ENCODE data around the gene WDR36.
"Not testable (repeated sequence)": the region's sequence is repeated elsewhere in the genome, so short reads cannot be mapped to it uniquely, and the experiment has no call there.

WDR36 gene

DNA sequence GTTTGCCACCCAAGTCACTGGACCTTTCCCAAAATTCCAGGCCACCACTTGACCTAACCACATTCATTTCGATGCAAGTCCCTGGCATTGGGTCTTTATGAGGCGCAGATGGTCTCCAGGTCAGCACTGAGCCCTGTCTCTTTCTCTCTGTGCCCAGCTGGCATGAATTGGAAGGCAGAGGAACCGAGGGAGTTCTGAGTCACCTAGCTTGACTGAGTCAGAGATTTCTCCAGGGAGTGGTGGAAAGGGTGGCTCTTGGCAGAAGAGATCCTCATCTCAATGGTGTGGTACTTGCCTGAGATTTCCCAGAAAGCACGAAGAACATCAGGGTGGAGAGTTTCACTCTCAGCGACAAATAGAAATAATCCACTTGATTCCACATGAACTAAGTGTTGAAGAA lies 43.8 kb downstream of the WDR36 start:
- H3K4me1 Mint-ChIP-seq (ENCODE audit: low read depth): no peaks in the 10 kb centered on the region
- no peaks in the 10 kb centered on the region for H3K9me3 Mint-ChIP-seq
- no peaks in the 10 kb centered on the region for H3K27me3 Mint-ChIP-seq (ENCODE audit: low read depth)
- H3K4me3 Mint-ChIP-seq: no peak overlapping the region
- H3K36me3 Mint-ChIP-seq (ENCODE audit: low read depth): no peaks in the 10 kb centered on the region
- no peak overlapping the region for H3K27ac Mint-ChIP-seq

- Mint-ChIP-seq H3K36me3 (ENCODE audit: low read depth) (no peaks in the 10 kb centered on the region), H3K9me3 (no peaks in the 10 kb centered on the region), H3K4me1 (ENCODE audit: low read depth) (no peaks in the 10 kb centered on the region), H3K27ac (no peak overlapping the region), H3K4me3 (no peak overlapping the region), H3K27me3 (ENCODE audit: low read depth) (no peaks in the 10 kb centered on the region)
Measured at GRCh38 chr5:111138096-111138495, 45.9 kb downstream of the WDR36 start.

DNA sequence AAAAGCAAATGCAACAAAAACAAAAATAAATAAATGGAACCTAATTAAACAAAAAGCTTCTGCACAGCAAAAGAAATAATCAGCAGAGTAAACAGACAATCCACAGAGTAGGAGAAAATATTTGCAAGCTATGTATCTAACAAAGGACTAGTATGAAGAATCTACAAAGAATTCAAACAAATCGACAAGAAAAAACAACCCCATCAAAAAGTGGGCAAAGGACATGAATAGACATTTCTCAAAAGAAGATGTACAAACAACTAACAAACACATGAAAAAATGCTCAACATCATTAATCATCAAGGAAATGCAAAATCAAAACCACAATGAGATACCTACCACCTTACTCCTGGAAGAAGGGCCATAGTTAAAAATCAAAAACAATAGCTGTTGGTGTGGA lies 49.3 kb downstream of the WDR36 start:
- H3K27ac Mint-ChIP-seq; H3K9me3 Mint-ChIP-seq; H3K4me1 Mint-ChIP-seq (ENCODE audit: low read depth); H3K4me3 Mint-ChIP-seq; H3K36me3 Mint-ChIP-seq (ENCODE audit: low read depth); H3K27me3 Mint-ChIP-seq (ENCODE audit: low read depth): not testable (repeated sequence)

DNA sequence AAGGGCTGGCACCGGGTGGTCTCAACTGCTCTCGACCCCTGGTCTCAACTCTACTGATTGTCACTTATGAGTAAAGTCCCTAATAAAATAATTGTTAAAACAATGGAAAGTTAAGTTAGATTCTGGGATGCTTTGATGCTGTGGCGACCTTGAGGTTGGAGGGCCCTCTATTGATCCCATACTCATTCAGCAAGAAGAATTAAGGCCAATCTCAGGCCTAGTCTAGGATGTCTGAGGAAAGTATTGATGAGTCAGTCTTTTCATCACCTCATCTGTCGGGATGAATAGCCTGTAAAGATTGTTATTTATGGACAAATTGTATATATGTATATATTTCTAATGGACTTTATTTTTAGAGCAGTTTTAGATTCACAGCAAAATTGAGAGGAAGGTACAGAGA lies 50.8 kb downstream of the WDR36 start:
- Mint-ChIP-seq H3K9me3 (no peaks in the 10 kb centered on the region), H3K27ac (no peak overlapping the region), H3K27me3 (ENCODE audit: low read depth) (peaks cover 3% of the 10 kb centered on the region), H3K4me1 (ENCODE audit: low read depth) (peaks cover 5% of the 10 kb centered on the region), H3K36me3 (ENCODE audit: low read depth) (no peaks in the 10 kb centered on the region), H3K4me3 (no peak overlapping the region)

- Mint-ChIP-seq H3K9me3 (no peaks in the 10 kb centered on the region), H3K4me3 (no peak overlapping the region), H3K27ac (no peak overlapping the region), H3K27me3 (ENCODE audit: low read depth) (peaks cover 3% of the 10 kb centered on the region), H3K4me1 (ENCODE audit: low read depth) (peaks cover 5% of the 10 kb centered on the region), H3K36me3 (ENCODE audit: low read depth) (no peaks in the 10 kb centered on the region)
Measured at GRCh38 chr5:111143910-111144309, 51.8 kb downstream of the WDR36 start.

GRCh38 chr5:111144352-111144930 lies 52.3 kb downstream of the WDR36 start:
- Mint-ChIP-seq H3K4me1 (ENCODE audit: low read depth) (peaks cover 5% of the 10 kb centered on the region), H3K27ac (no peak overlapping the region), H3K4me3 (no peak overlapping the region), H3K27me3 (ENCODE audit: low read depth) (peaks cover 3% of the 10 kb centered on the region), H3K36me3 (ENCODE audit: low read depth) (no peaks in the 10 kb centered on the region), H3K9me3 (no peaks in the 10 kb centered on the region)

- H3K27me3 Mint-ChIP-seq (ENCODE audit: low read depth): peaks cover 10% of the 10 kb centered on the region
Measured at GRCh38 chr5:111146053-111146452, 53.9 kb downstream of the WDR36 start.

GRCh38 chr5:111147502-111147901 lies 55.4 kb downstream of the WDR36 start:
- Mint-ChIP-seq H3K27ac (no peak overlapping the region), H3K36me3 (ENCODE audit: low read depth) (no peaks in the 10 kb centered on the region), H3K27me3 (ENCODE audit: low read depth) (peaks cover 20% of the 10 kb centered on the region), H3K4me1 (ENCODE audit: low read depth) (peaks cover 10% of the 10 kb centered on the region), H3K9me3 (no peaks in the 10 kb centered on the region), H3K4me3 (no peak overlapping the region)

More at GRCh38 chr5:111146053-111146452, 53.9 kb downstream of the WDR36 start:
- Mint-ChIP-seq H3K27ac (no peak overlapping the region), H3K4me3 (no peak overlapping the region), H3K4me1 (ENCODE audit: low read depth) (peaks cover 5% of the 10 kb centered on the region), H3K36me3 (ENCODE audit: low read depth) (no peaks in the 10 kb centered on the region), H3K9me3 (no peaks in the 10 kb centered on the region)

DNA sequence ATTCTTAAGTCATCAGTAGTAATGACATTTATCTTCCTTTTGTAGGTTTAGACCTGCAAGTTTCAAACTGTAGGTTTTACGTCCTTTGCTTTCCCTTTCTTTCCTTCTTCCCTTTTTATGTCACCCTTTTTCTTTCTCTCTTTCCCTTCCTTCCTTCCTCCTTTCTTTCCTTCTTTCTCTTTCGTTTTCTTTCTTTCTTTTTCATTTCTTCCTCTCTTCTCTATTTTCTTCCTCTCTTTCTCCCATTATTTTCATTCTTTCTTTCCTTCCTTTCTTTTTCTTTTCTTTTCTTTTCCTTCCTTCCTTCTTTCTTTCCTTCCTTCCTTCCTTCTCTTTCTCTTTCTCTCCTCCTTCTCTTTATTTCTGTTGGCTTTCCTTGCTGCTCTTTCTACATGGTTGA lies 59.9 kb downstream of the WDR36 start:
- no peaks in the 10 kb centered on the region for H3K9me3 Mint-ChIP-seq
- no peak overlapping the region for H3K4me3 Mint-ChIP-seq
- peaks cover 17% of the 10 kb centered on the region for H3K27me3 Mint-ChIP-seq (ENCODE audit: low read depth)
- H3K36me3 Mint-ChIP-seq (ENCODE audit: low read depth): no peaks in the 10 kb centered on the region
- peaks cover 4% of the 10 kb centered on the region for H3K4me1 Mint-ChIP-seq (ENCODE audit: low read depth)
- no peak overlapping the region for H3K27ac Mint-ChIP-seq

DNA sequence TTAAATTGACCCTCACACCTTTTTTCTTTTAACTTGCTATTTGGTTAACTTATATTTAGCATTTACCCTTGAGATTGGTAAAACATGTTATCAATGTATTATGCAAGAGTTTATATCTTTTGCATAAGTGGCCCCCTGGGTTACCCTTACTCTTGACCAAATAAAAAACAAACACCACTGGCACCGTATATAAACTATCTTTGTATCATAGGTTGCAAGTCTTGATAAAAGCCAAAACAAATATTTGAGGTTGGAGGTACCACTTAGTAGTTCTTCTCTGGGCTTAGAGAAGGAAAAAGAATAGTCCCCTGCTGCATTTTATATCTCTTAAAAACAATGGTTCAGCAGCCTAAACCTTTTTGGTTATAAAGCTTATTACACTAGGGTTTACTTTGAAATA lies 61.3 kb downstream of the WDR36 start:
- no peak overlapping the region for H3K27ac Mint-ChIP-seq
- no peaks in the 10 kb centered on the region for H3K36me3 Mint-ChIP-seq (ENCODE audit: low read depth)
- H3K9me3 Mint-ChIP-seq: no peaks in the 10 kb centered on the region
- peaks cover 4% of the 10 kb centered on the region for H3K4me1 Mint-ChIP-seq (ENCODE audit: low read depth)
- no peak overlapping the region for H3K4me3 Mint-ChIP-seq
- peaks cover 17% of the 10 kb centered on the region for H3K27me3 Mint-ChIP-seq (ENCODE audit: low read depth)

DNA sequence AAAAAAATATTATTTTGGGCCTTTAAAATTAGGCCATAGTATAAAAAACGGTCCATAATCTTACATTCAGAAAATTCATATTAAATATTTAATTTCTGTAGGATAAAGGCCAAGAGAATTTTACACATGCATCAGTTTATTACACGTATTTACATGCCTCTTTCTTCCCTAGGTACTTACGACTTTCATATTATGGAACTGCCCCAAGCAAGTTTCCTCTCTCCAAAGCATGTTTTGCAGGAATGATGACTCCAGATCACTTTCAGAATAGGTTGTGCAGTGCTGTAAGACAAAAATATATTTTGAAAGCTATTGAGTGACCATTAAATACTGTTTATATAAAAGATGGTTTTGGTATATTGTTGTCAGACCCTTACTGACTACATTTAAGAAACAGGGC lies 61.8 kb downstream of the WDR36 start:
- H3K4me3 Mint-ChIP-seq: no peak overlapping the region

GRCh38 chr5:111158105-111158744 lies 66.1 kb downstream of the WDR36 start:
- H3K4me3 Mint-ChIP-seq: no peak overlapping the region
- no peaks in the 10 kb centered on the region for H3K9me3 Mint-ChIP-seq
- peaks cover 5% of the 10 kb centered on the region for H3K4me1 Mint-ChIP-seq (ENCODE audit: low read depth)
- H3K27me3 Mint-ChIP-seq (ENCODE audit: low read depth): no peaks in the 10 kb centered on the region
- H3K27ac Mint-ChIP-seq: no peak overlapping the region
- H3K36me3 Mint-ChIP-seq (ENCODE audit: low read depth): no peaks in the 10 kb centered on the region

More for the DNA sequence above, 61.8 kb downstream of the WDR36 start:
- Mint-ChIP-seq H3K27me3 (ENCODE audit: low read depth) (peaks cover 17% of the 10 kb centered on the region), H3K36me3 (ENCODE audit: low read depth) (no peaks in the 10 kb centered on the region), H3K27ac (no peak overlapping the region), H3K4me1 (ENCODE audit: low read depth) (peaks cover 7% of the 10 kb centered on the region), H3K9me3 (no peaks in the 10 kb centered on the region)

GRCh38 chr5:111159845-111160244 lies 67.7 kb downstream of the WDR36 start:
- Mint-ChIP-seq H3K4me1 (ENCODE audit: low read depth) (peaks cover 5% of the 10 kb centered on the region), H3K4me3 (no peak overlapping the region), H3K27me3 (ENCODE audit: low read depth) (no peaks in the 10 kb centered on the region), H3K9me3 (no peaks in the 10 kb centered on the region), H3K27ac (no peak overlapping the region), H3K36me3 (ENCODE audit: low read depth) (no peaks in the 10 kb centered on the region)

DNA sequence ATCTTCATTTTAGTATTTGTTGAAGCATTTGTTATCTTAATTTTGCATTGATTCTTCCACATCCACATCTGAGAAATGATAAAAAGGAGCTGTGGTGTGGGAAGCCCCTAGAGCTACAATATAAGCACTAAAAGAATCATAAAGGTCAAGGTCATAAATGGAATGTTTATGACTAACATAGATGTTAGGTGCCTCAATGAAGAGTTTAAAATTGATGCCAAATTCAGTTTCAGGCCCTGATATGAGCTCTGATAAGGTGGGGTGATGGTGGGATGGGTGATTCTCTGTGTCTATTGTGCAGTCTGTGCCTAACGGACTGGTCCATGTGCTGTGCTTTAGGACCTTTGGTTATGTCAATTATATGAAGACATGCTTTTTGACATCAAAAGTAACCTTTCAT lies 70.9 kb downstream of the WDR36 start:
- peaks cover 5% of the 10 kb centered on the region for H3K4me1 Mint-ChIP-seq (ENCODE audit: low read depth)
- no peaks in the 10 kb centered on the region for H3K9me3 Mint-ChIP-seq
- H3K4me3 Mint-ChIP-seq: no peak overlapping the region
- no peaks in the 10 kb centered on the region for H3K27me3 Mint-ChIP-seq (ENCODE audit: low read depth)
- H3K36me3 Mint-ChIP-seq (ENCODE audit: low read depth): peaks cover 2% of the 10 kb centered on the region
- no peak overlapping the region for H3K27ac Mint-ChIP-seq

GRCh38 chr5:111165058-111165457 lies 72.9 kb downstream of the WDR36 start:
- Mint-ChIP-seq H3K27ac (no peak overlapping the region), H3K4me1 (ENCODE audit: low read depth) (no peaks in the 10 kb centered on the region), H3K27me3 (ENCODE audit: low read depth) (no peaks in the 10 kb centered on the region), H3K4me3 (no peak overlapping the region), H3K36me3 (ENCODE audit: low read depth) (peaks cover 2% of the 10 kb centered on the region), H3K9me3 (no peaks in the 10 kb centered on the region)

Data from T-helper 1 cell treated with Interleukin-12 subunit alpha and Interleukin-12 subunit beta and Interleukin-4 antibody, amounts not matched to agents 30 μg/mL and 1 μg/mL, for 36 hours (primary cell).